GM23338 (cell line): ENCODE results near the gene ZPBP. TPM values are rescaled to one million over a fixed set of nuclear protein-coding genes. Genes with fewer than 3 reads are reported as not detected.

Experiments
- ATAC-seq: fragments of 200-7000 bp; cut with Tn5 transposase; 3 replicates; pipeline ENCODE4 v1.9.1; 2020
- DNase-seq: peaks from one replicate; pipeline ENCODE4 v3.0.0-alpha.2; 2015; ENCODE audit warnings: low spot score
- H2AFZ ChIP-seq: fragments of 200-600 bp; sonication (generic); 2 replicates; pipeline ENCODE4 v1.8.0; 2016; ENCODE audit warnings: antibody characterized with exemption, mild to moderate bottlenecking, moderate library complexity
- H3F3A ChIP-seq: fragments of 200-600 bp; sonication (generic); replicated peaks from 2 replicates; pipeline ENCODE4 v1.8.0; 2017; ENCODE audit warnings: antibody characterized with exemption, mixed run types, low read depth
- H3K27ac ChIP-seq: fragments of 200-600 bp; sonication (generic); 2 replicates; pipeline ENCODE4 v1.6.1; 2016; ENCODE audit warnings: low read depth
- H3K27me3 ChIP-seq: fragments of 200-600 bp; sonication (generic); 2 replicates; pipeline ENCODE4 v1.8.0; 2016; ENCODE audit warnings: mild to moderate bottlenecking, mixed run types, moderate library complexity; ENCODE audit not compliant: insufficient read depth
- H3K36me3 ChIP-seq: fragments of 200-600 bp; sonication (generic); 2 replicates; pipeline ENCODE4 v1.8.0; 2016; ENCODE audit warnings: mild to moderate bottlenecking; ENCODE audit not compliant: insufficient read depth
- H3K4me1 ChIP-seq: fragments of 200-600 bp; sonication (generic); 2 replicates; pipeline ENCODE4 v1.8.0; 2016; ENCODE audit warnings: mild to moderate bottlenecking, moderate library complexity; ENCODE audit not compliant: insufficient read depth
- H3K4me2 ChIP-seq: fragments of 200-600 bp; sonication (generic); 2 replicates; pipeline ENCODE4 v1.7.1; 2017; ENCODE audit warnings: mixed run types
- H3K4me3 ChIP-seq: fragments of 200-600 bp; sonication (generic); 2 replicates; pipeline ENCODE4 v1.6.1; 2016; ENCODE audit warnings: mixed run types
- H3K79me2 ChIP-seq: fragments of 200-600 bp; sonication (generic); replicated peaks from 2 replicates; pipeline ENCODE4 v1.8.0; 2017; ENCODE audit warnings: mild to moderate bottlenecking; ENCODE audit not compliant: insufficient read depth
- H3K9me2 ChIP-seq: fragments of 200-600 bp; sonication (generic); 2 replicates; pipeline ENCODE4 v1.8.0; 2017; ENCODE audit not compliant: insufficient read depth
- H4K20me1 ChIP-seq: fragments of 200-600 bp; sonication (generic); replicated peaks from 2 replicates; pipeline ENCODE4 v1.8.0; 2017; ENCODE audit warnings: mild to moderate bottlenecking; ENCODE audit not compliant: insufficient read depth
- H3K27ac Mint-ChIP-seq: 2 replicates; pipeline ENCODE4 v1.8.0; 2020; ENCODE audit warnings: inconsistent platforms, mild to moderate bottlenecking, moderate library complexity, mixed read lengths
- H3K27me3 Mint-ChIP-seq: 3 replicates; pipeline ENCODE4 v1.8.0; 2022; ENCODE audit warnings: low read depth, mild to moderate bottlenecking, moderate library complexity, mixed read lengths, inconsistent platforms; ENCODE audit not compliant: insufficient read depth, poor library complexity
- H3K36me3 Mint-ChIP-seq: 3 replicates; pipeline ENCODE4 v1.8.0; 2021; ENCODE audit warnings: low read depth, mild to moderate bottlenecking, inconsistent platforms, moderate library complexity, mixed read lengths
- H3K4me1 Mint-ChIP-seq: 3 replicates; pipeline ENCODE4 v1.8.0; 2020; ENCODE audit warnings: mild to moderate bottlenecking, inconsistent platforms, mixed read lengths
- H3K4me3 Mint-ChIP-seq: 3 replicates; pipeline ENCODE4 v1.8.0; 2021; ENCODE audit warnings: moderate library complexity, mild to moderate bottlenecking, inconsistent platforms, mixed read lengths
- H3K9me3 Mint-ChIP-seq: 3 replicates; pipeline ENCODE4 v1.8.0; 2020; ENCODE audit warnings: moderate library complexity, mild to moderate bottlenecking, inconsistent platforms, mixed read lengths
- CREB1 ChIP-seq: fragments of 250-450 bp; sonication (Bioruptor Pico); IDR thresholded peaks from 2 replicates; pipeline ENCODE4 v1.5.0; 2020; ENCODE audit warnings: low read depth, mild to moderate bottlenecking, moderate library complexity
- CTCF ChIP-seq, 2 experiments: fragments of 200-600 bp in 1 of 2; sonication (generic) in 1 of 2; conservative IDR thresholded peaks; 2 replicates each; pipeline versions ENCODE4 v1.5.1 to v1.6.1; 2016 to 2017; ENCODE audit warnings: antibody characterized with exemption in 2 of 2, low read depth in 2 of 2, mild to moderate bottlenecking in 2 of 2, moderate library complexity in 1 of 2
- JUNB ChIP-seq: IDR thresholded peaks from one replicate; pipeline ENCODE4 v1.6.1; 2016; ENCODE audit warnings: antibody characterized with exemption; ENCODE audit not compliant: unreplicated experiment
- ZNF114 ChIP-seq: fragments of 250-450 bp; sonication (Bioruptor Pico); IDR thresholded peaks from 2 replicates; pipeline ENCODE4 v1.5.0; 2020; ENCODE audit warnings: mild to moderate bottlenecking, moderate library complexity
- ZNF331 ChIP-seq: fragments of 250-450 bp; sonication (Bioruptor Pico); IDR thresholded peaks from 2 replicates; pipeline ENCODE4 v1.5.0; 2020; ENCODE audit warnings: low read depth, mild to moderate bottlenecking, moderate library complexity
- polyA plus RNA-seq: library from polyadenylated mRNA; unstranded; fragments of >200 nt; fragmentation: Nextera tagmentation; extraction: Ambion mirVana; gene quantifications from 2 replicates; pipeline ENCODE4 v1.2.1, GENCODE V29; 2016
- total RNA-seq: library from RNA; depleted of rRNA; stranded (reverse); fragments of >200 nt; shearing (Covaris generic); gene quantifications from 2 replicates; pipeline ENCODE4 v1.2.3, GENCODE V29; 2014
- TF ChIP-seq, protein P1 (sequence below): fragments of 250-450 bp; sonication (Bioruptor Pico); IDR thresholded peaks from 2 replicates; pipeline ENCODE4 v1.5.0; 2020; ENCODE audit warnings: mild to moderate bottlenecking, moderate library complexity

Gene ZPBP
- total and polyA plus RNA-seq, 2 experiments from 2014 or later, result not detected

GRCh38 chr7:50101873-50102272 lies 8.8 kb upstream of the ZPBP start:
- Histone ChIP-seq H3F3A (no peaks in the 10 kb centered on the region), H3K4me2 (no peak overlapping the region), H3K79me2 (no peaks in the 10 kb centered on the region), H3K4me3 (no peak overlapping the region), H2AFZ (peak overlapping the region; percentile 47; the same call in 1 of the 2 replicates), H3K27ac (no peak overlapping the region), H3K4me1 (no peaks in the 10 kb centered on the region), H3K9me2 (no peaks in the 10 kb centered on the region), H4K20me1 (no peaks in the 10 kb centered on the region), H3K36me3 (no peaks in the 10 kb centered on the region), H3K27me3 (no peaks in the 10 kb centered on the region)
- DNase-seq, result no peak
- no peak for TF ChIP-seq ZNF114 (CRISPR knock-in tag)
- Mint-ChIP-seq H3K36me3 (no peaks in the 10 kb centered on the region), H3K9me3 (peaks cover 3% of the 10 kb centered on the region; the same call in 1 of the 3 replicates), H3K27ac (no peak overlapping the region), H3K27me3 (no peaks in the 10 kb centered on the region), H3K4me3 (no peak overlapping the region), H3K4me1 (no peaks in the 10 kb centered on the region)
- ATAC-seq, result no peak

- no peak overlapping the region for H2AFZ ChIP-seq
- no peak overlapping the region for H3K4me3 Mint-ChIP-seq
- H3K4me2 ChIP-seq, result no peak overlapping the region
- TF ChIP-seq ZNF331 (no peak), JUNB (no peak)
- no peak overlapping the region for H3K27ac ChIP-seq
- H3K9me2 ChIP-seq, result peaks cover 4% of the 10 kb centered on the region
- peaks cover 5% of the 10 kb centered on the region for H3K4me1 Mint-ChIP-seq
- H4K20me1 ChIP-seq, result no peaks in the 10 kb centered on the region
- no peak overlapping the region for H3K27ac Mint-ChIP-seq
- no peaks in the 10 kb centered on the region for H3K79me2 ChIP-seq
- no peak overlapping the region for H3K4me3 ChIP-seq
- no peaks in the 10 kb centered on the region for H3K9me3 Mint-ChIP-seq
- no peaks in the 10 kb centered on the region for H3K4me1 ChIP-seq
- ATAC-seq (no peak), DNase-seq (no peak)
- H3F3A ChIP-seq, result no peaks in the 10 kb centered on the region
- no peaks in the 10 kb centered on the region for H3K36me3 Mint-ChIP-seq
- no peaks in the 10 kb centered on the region for H3K36me3 ChIP-seq
- H3K27me3 Mint-ChIP-seq, result no peaks in the 10 kb centered on the region
- peaks cover 6% of the 10 kb centered on the region; the same call in 1 of the 2 replicates for H3K27me3 ChIP-seq
Observed at GRCh38 chr7:50095634-50096033, 2.6 kb upstream of the ZPBP start.

GRCh38 chr7:50088463-50089129 lies 4.5 kb downstream of the ZPBP start:
- Mint-ChIP-seq H3K27me3 (no peaks in the 10 kb centered on the region), H3K9me3 (peaks cover 9% of the 10 kb centered on the region; the same call in 1 of the 3 replicates), H3K4me3 (no peak overlapping the region), H3K27ac (no peak overlapping the region), H3K4me1 (peaks cover 5% of the 10 kb centered on the region), H3K36me3 (no peaks in the 10 kb centered on the region; the same call in 2 of the 3 replicates)
- Histone ChIP-seq H3K27ac (no peak overlapping the region), H3K27me3 (peaks cover 4% of the 10 kb centered on the region; the same call in 1 of the 2 replicates), H3F3A (no peaks in the 10 kb centered on the region), H4K20me1 (no peaks in the 10 kb centered on the region), H3K4me2 (no peak overlapping the region), H2AFZ (no peak overlapping the region), H3K9me2 (peaks cover 4% of the 10 kb centered on the region), H3K36me3 (no peaks in the 10 kb centered on the region), H3K79me2 (no peaks in the 10 kb centered on the region), H3K4me3 (no peak overlapping the region), H3K4me1 (no peaks in the 10 kb centered on the region)
- DNase-seq (no peak), ATAC-seq (no peak)
- TF ChIP-seq ZNF114 (CRISPR knock-in tag), result no peak
- TF ChIP-seq, protein P1, sequence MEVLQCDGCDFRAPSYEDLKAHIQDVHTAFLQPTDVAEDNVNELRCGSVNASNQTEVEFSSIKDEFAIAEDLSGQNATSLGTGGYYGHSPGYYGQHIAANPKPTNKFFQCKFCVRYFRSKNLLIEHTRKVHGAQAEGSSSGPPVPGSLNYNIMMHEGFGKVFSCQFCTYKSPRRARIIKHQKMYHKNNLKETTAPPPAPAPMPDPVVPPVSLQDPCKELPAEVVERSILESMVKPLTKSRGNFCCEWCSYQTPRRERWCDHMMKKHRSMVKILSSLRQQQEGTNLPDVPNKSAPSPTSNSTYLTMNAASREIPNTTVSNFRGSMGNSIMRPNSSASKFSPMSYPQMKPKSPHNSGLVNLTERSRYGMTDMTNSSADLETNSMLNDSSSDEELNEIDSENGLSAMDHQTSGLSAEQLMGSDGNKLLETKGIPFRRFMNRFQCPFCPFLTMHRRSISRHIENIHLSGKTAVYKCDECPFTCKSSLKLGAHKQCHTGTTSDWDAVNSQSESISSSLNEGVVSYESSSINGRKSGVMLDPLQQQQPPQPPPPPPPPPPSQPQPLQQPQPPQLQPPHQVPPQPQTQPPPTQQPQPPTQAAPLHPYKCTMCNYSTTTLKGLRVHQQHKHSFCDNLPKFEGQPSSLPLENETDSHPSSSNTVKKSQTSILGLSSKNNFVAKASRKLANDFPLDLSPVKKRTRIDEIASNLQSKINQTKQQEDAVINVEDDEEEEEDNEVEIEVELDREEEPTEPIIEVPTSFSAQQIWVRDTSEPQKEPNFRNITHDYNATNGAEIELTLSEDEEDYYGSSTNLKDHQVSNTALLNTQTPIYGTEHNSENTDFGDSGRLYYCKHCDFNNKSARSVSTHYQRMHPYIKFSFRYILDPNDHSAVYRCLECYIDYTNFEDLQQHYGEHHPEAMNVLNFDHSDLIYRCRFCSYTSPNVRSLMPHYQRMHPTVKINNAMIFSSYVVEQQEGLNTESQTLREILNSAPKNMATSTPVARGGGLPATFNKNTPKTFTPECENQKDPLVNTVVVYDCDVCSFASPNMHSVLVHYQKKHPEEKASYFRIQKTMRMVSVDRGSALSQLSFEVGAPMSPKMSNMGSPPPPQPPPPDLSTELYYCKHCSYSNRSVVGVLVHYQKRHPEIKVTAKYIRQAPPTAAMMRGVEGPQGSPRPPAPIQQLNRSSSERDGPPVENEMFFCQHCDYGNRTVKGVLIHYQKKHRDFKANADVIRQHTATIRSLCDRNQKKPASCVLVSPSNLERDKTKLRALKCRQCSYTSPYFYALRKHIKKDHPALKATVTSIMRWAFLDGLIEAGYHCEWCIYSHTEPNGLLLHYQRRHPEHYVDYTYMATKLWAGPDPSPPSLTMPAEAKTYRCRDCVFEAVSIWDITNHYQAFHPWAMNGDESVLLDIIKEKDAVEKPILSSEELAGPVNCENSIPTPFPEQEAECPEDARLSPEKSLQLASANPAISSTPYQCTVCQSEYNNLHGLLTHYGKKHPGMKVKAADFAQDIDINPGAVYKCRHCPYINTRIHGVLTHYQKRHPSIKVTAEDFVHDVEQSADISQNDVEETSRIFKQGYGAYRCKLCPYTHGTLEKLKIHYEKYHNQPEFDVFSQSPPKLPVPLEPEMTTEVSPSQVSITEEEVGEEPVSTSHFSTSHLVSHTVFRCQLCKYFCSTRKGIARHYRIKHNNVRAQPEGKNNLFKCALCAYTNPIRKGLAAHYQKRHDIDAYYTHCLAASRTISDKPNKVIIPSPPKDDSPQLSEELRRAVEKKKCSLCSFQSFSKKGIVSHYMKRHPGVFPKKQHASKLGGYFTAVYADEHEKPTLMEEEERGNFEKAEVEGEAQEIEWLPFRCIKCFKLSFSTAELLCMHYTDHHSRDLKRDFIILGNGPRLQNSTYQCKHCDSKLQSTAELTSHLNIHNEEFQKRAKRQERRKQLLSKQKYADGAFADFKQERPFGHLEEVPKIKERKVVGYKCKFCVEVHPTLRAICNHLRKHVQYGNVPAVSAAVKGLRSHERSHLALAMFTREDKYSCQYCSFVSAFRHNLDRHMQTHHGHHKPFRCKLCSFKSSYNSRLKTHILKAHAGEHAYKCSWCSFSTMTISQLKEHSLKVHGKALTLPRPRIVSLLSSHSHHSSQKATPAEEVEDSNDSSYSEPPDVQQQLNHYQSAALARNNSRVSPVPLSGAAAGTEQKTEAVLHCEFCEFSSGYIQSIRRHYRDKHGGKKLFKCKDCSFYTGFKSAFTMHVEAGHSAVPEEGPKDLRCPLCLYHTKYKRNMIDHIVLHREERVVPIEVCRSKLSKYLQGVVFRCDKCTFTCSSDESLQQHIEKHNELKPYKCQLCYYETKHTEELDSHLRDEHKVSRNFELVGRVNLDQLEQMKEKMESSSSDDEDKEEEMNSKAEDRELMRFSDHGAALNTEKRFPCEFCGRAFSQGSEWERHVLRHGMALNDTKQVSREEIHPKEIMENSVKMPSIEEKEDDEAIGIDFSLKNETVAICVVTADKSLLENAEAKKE, result no peak
- TF ChIP-seq CTCF (conservative IDR thresholded peaks at IDR 0.05; ENCODE audit: low read depth in 2 of 2), result no peak
- TF ChIP-seq CREB1, result no peak
